NT2/D1 (cell line): ENCODE results near the gene FGFBP2.

ENCODE experiments used
- SUZ12 ChIP-seq: IDR thresholded peaks from 2 replicates; pipeline ENCODE4 v1.6.1; 2011; ENCODE audit not compliant: insufficient read length, insufficient read depth; ENCODE audit errors: extremely low read depth
- YY1 ChIP-seq: IDR thresholded peaks from 2 replicates; pipeline ENCODE4 v1.6.1; 2011; ENCODE audit not compliant: insufficient read length, insufficient read depth

DNA sequence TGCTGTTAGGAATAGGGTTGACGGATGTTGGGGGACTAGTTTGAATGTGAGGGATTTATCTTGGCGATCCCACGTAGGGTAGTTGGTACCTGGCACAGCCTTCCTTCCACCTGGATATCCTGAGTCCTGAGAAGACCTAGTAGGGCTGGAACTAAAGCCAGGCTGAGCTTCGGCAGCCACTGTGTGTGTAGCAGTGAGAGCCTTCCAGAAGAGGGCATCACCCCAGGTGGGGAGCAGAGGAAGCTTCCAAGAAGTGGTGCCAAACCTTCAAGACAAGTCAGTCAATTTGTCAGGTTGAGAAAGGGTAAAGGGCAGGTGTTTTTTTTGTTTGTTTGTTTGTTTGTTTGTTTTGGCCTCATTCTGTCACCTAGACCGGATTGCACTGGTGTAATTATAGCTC is 1.2 kb upstream of the FGFBP2 start:
- TF ChIP-seq YY1 (no peak), SUZ12 (no peak)
